ENCODE measurements around the gene TRAF6.
"Not testable (repeated sequence)": the region's sequence is repeated elsewhere in the genome, so short reads cannot be mapped to it uniquely, and the experiment has no call there.

TRAF6 gene

GRCh38 chr11:36509694-36510593 lies at the start of gene TRAF6:
TRAF6 (minus strand) TSS chr11:36510272; CDS start chr11:36501515, 8,757 bp downstream.
- in situ Hi-C loops (cut with MboI; ENCODE audit: low sequenced_read_pairs): no loop called here

GRCh38 chr11:36558571-36559413 lies 48.7 kb upstream of the TRAF6 start:
- in situ Hi-C loops (cut with MboI; ENCODE audit: low sequenced_read_pairs): no loop called here

GRCh38 chr11:36557991-36558390 lies 47.9 kb upstream of the TRAF6 start:
- in situ Hi-C loops (cut with MboI; ENCODE audit: low sequenced_read_pairs): no loop called here

GRCh38 chr11:36557390-36557789 lies 47.3 kb upstream of the TRAF6 start:
- in situ Hi-C loops (cut with MboI; ENCODE audit: low sequenced_read_pairs): not testable (repeated sequence)

GRCh38 chr11:36550385-36551115 lies 40.5 kb upstream of the TRAF6 start:
- in situ Hi-C loops (cut with MboI; ENCODE audit: low sequenced_read_pairs): no loop called here

GRCh38 chr11:36540998-36541397 lies 30.9 kb upstream of the TRAF6 start:
- in situ Hi-C loops (cut with MboI; ENCODE audit: low sequenced_read_pairs): no loop called here

- in situ Hi-C loops (cut with MboI; ENCODE audit: low sequenced_read_pairs): no loop called here
These were observed 24.3 kb upstream of the TRAF6 start for GRCh38 chr11:36534276-36534840.

GRCh38 chr11:36532941-36533601 lies 23.0 kb upstream of the TRAF6 start:
- in situ Hi-C loops (cut with MboI; ENCODE audit: low sequenced_read_pairs): no loop called here

- in situ Hi-C loops (cut with MboI; ENCODE audit: low sequenced_read_pairs): no loop called here
These were observed 20.8 kb upstream of the TRAF6 start for GRCh38 chr11:36530840-36531239.

- in situ Hi-C loops (cut with MboI; ENCODE audit: low sequenced_read_pairs): no loop called here
These were observed 3.9 kb upstream of the TRAF6 start for GRCh38 chr11:36513965-36514364.

GRCh38 chr11:36512016-36512415 lies 1.9 kb upstream of the TRAF6 start:
- in situ Hi-C loops (cut with MboI; ENCODE audit: low sequenced_read_pairs): no loop called here

GRCh38 chr11:36511062-36511461 lies 990 bp upstream of the TRAF6 start:
- in situ Hi-C loops (cut with MboI; ENCODE audit: low sequenced_read_pairs): not testable (repeated sequence)

GRCh38 chr11:36510594-36510942 lies 496 bp upstream of the TRAF6 start:
- in situ Hi-C loops (cut with MboI; ENCODE audit: low sequenced_read_pairs): no loop called here

- in situ Hi-C loops (cut with MboI; ENCODE audit: low sequenced_read_pairs): no loop called here
These were observed 852 bp downstream of the TRAF6 start for GRCh38 chr11:36509201-36509639.

GRCh38 chr11:36508743-36509142 lies 1.3 kb downstream of the TRAF6 start:
- in situ Hi-C loops (cut with MboI; ENCODE audit: low sequenced_read_pairs): no loop called here

GRCh38 chr11:36507824-36508489 lies 2.1 kb downstream of the TRAF6 start:
- in situ Hi-C loops (cut with MboI; ENCODE audit: low sequenced_read_pairs): no loop called here

- in situ Hi-C loops (cut with MboI; ENCODE audit: low sequenced_read_pairs): no loop called here
These were observed 8.8 kb downstream of the TRAF6 start for GRCh38 chr11:36501236-36501635.

- in situ Hi-C loops (cut with MboI; ENCODE audit: low sequenced_read_pairs): no loop called here
These were observed 9.8 kb downstream of the TRAF6 start for GRCh38 chr11:36500315-36500721.

- in situ Hi-C loops (cut with MboI; ENCODE audit: low sequenced_read_pairs): loop anchor here (25.0 kb wide), 1 partner anchor 887 kb away; the partner anchor contains the start of gene FJX1
These were observed 10.8 kb downstream of the TRAF6 start for GRCh38 chr11:36499315-36499714.

GRCh38 chr11:36498721-36499120 lies 11.4 kb downstream of the TRAF6 start:
- in situ Hi-C loops (cut with MboI; ENCODE audit: low sequenced_read_pairs): loop anchor here (25.0 kb wide), 1 partner anchor 886 kb away; the partner anchor contains the start of gene FJX1
